HepG2 (cell line): ENCODE data around the gene MOV10L1. TPM values are rescaled to one million over a fixed set of nuclear protein-coding genes. Genes with fewer than 3 reads are reported as not detected.

Source experiments
- HDAC2 ChIP-seq: sonication (generic); formaldehyde crosslinking; IDR thresholded peaks from 2 replicates; pipeline ENCODE4 v1.4.0; 2020; ENCODE audit warnings: missing genetic modification reagents
- HNRNPK ChIP-seq: fragments of 200-400 bp; formaldehyde crosslinking; IDR thresholded peaks from 2 replicates; pipeline ENCODE4 v1.6.1; 2018; ENCODE audit warnings: low read length, low read depth, moderate library complexity, mild to moderate bottlenecking; ENCODE audit not compliant: poor library complexity, severe bottlenecking
- REPIN1 ChIP-seq: sonication (generic); formaldehyde crosslinking; IDR thresholded peaks from 2 replicates; pipeline ENCODE4 v1.8.0; 2022; ENCODE audit warnings: missing genetic modification reagents, low read depth, mild to moderate bottlenecking, borderline replicate concordance
- TMF1 ChIP-seq: sonication (generic); formaldehyde crosslinking; IDR thresholded peaks from 2 replicates; pipeline ENCODE4 v1.8.1; 2022; ENCODE audit warnings: low read depth, missing genetic modification reagents
- ZBTB7A ChIP-seq: sonication (generic); formaldehyde crosslinking; IDR thresholded peaks from 2 replicates; pipeline ENCODE4 v1.8.0; 2022; ENCODE audit warnings: mild to moderate bottlenecking, missing genetic modification reagents
- ZNF253 ChIP-seq: sonication (generic); formaldehyde crosslinking; IDR thresholded peaks from 2 replicates; pipeline ENCODE4 v1.8.0; 2022; ENCODE audit warnings: mild to moderate bottlenecking, missing genetic modification reagents, borderline replicate concordance
- ZNF563 ChIP-seq: sonication (generic); formaldehyde crosslinking; IDR thresholded peaks from 2 replicates; pipeline ENCODE4 v1.8.0; 2022; ENCODE audit warnings: mild to moderate bottlenecking, moderate library complexity, missing genetic modification reagents
- ZNF678 ChIP-seq: sonication (generic); formaldehyde crosslinking; IDR thresholded peaks from 2 replicates; pipeline ENCODE4 v1.4.0; 2020; ENCODE audit warnings: mild to moderate bottlenecking, missing genetic modification reagents
- ZNF749 ChIP-seq: sonication (generic); formaldehyde crosslinking; IDR thresholded peaks from 2 replicates; pipeline ENCODE4 v1.8.0; 2022; ENCODE audit warnings: mild to moderate bottlenecking, missing genetic modification reagents, moderate library complexity, borderline replicate concordance
- ZNF792 ChIP-seq: IDR thresholded peaks from 2 replicates; pipeline ENCODE4 v1.6.1; 2016
- polyA plus RNA-seq, 8 experiments: library from polyadenylated mRNA; depleted of rRNA in 3 of 8; stranded (reverse) in 7 of 8; unstranded in 1 of 8; fragments of >200 nt; fragmentation: Illumina TruSeq in 4 of 8; extraction: Trizol in 4 of 8; gene quantifications; 2 replicates each; pipeline versions ENCODE4 v1.2.1 to v1.2.3, GENCODE V29; 2011 to 2016; ENCODE audit warnings: low read depth in 4 of 8, missing spikeins in 1 of 8, mixed read lengths in 1 of 8; ENCODE audit not compliant: insufficient read depth in 1 of 8
- total RNA-seq, 5 experiments: library from RNA; depleted of rRNA; stranded (reverse); fragments of >200 nt; fragmentation: Illumina TruSeq; extraction: Trizol; gene quantifications; 2 replicates each; pipeline ENCODE4 v1.2.3, GENCODE V29; 2016; ENCODE audit warnings: low read depth in 1 of 5
- TF ChIP-seq, protein P1 (sequence below): sonication (generic); formaldehyde crosslinking; IDR thresholded peaks from 2 replicates; pipeline ENCODE4 v1.4.0; 2020; ENCODE audit warnings: missing genetic modification reagents
- TF ChIP-seq, protein P2 (sequence below): IDR thresholded peaks from 2 replicates; pipeline ENCODE4 v1.6.1; 2016; ENCODE audit warnings: missing biosample characterization, missing genetic modification reagents, low read depth
- TF ChIP-seq, protein P3 (sequence below): sonication (generic); formaldehyde crosslinking; IDR thresholded peaks from 2 replicates; pipeline ENCODE4 v1.5.1; 2020; ENCODE audit warnings: mild to moderate bottlenecking, moderate library complexity, missing genetic modification reagents
- TF ChIP-seq, protein P4 (sequence below): sonication (generic); formaldehyde crosslinking; IDR thresholded peaks from 2 replicates; pipeline ENCODE4 v1.8.0; 2022; ENCODE audit warnings: mild to moderate bottlenecking, missing genetic modification reagents, moderate library complexity
- TF ChIP-seq, protein P5 (sequence below): sonication (generic); formaldehyde crosslinking; IDR thresholded peaks from 2 replicates; pipeline ENCODE4 v1.4.0; 2020; ENCODE audit warnings: mild to moderate bottlenecking, low read depth, missing genetic modification reagents
- TF ChIP-seq, protein P6 (sequence below): sonication (generic); formaldehyde crosslinking; IDR thresholded peaks from 2 replicates; pipeline ENCODE4 v1.5.1; 2020; ENCODE audit warnings: missing genetic modification reagents, mild to moderate bottlenecking, borderline replicate concordance
- TF ChIP-seq, protein P7 (sequence below): sonication (generic); formaldehyde crosslinking; IDR thresholded peaks from 2 replicates; pipeline ENCODE4 v1.4.0; 2020; ENCODE audit warnings: missing genetic modification reagents
- TF ChIP-seq, protein P8 (sequence below): sonication (generic); formaldehyde crosslinking; IDR thresholded peaks from 2 replicates; pipeline ENCODE4 v1.4.0; 2020; ENCODE audit warnings: missing genetic modification reagents

Gene MOV10L1
- total and polyA plus RNA-seq, 2 of the 13 experiments (the other 11 are each of a cell fraction or from before 2014, with no cell fraction given): 0.11 to 0.12 TPM

DNA sequence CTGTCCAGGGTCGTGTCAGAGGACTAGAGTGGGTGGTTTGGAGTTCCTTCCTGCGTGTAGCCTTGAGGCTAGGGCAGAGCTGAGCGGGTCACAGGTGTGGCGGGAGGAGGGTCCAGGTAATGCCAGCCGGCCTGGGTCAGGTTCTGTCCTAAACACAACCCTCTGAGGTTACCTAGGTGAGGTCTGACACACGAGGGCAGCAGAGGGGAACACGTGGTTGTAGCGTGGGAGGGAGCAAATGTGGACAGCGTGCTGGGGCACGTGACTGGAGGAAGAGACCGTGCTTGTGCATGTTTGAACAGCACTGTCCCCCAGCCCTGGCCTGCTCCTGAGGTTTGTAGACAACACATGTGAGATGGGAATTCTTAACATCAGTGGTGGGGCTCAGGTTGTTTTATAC, 13.1 kb downstream of the MOV10L1 start (continued):
- TF ChIP-seq ZNF253 (peak; percentile 72; the same call in 1 of the 2 replicates), HNRNPK (no peak), REPIN1 (CRISPR knock-in tag) (peak; percentile 73), ZNF678 (CRISPR knock-in tag) (peak; percentile 86; the same call in 1 of the 2 replicates), HDAC2 (0 out of 2 replicates have a peak, but pooled peaks have one; percentile 33), ZBTB7A (peak; percentile 66; the same call in 1 of the 2 replicates), TMF1 (peak; percentile 53; the same call in 1 of the 2 replicates), ZNF749 (peak; percentile 87; the same call in 1 of the 2 replicates), ZNF563 (peak; percentile 81; the same call in 1 of the 2 replicates), ZNF792 (CRISPR knock-in tag) (peak; percentile 57; the same call in 1 of the 2 replicates)
- TF ChIP-seq, protein P1, sequence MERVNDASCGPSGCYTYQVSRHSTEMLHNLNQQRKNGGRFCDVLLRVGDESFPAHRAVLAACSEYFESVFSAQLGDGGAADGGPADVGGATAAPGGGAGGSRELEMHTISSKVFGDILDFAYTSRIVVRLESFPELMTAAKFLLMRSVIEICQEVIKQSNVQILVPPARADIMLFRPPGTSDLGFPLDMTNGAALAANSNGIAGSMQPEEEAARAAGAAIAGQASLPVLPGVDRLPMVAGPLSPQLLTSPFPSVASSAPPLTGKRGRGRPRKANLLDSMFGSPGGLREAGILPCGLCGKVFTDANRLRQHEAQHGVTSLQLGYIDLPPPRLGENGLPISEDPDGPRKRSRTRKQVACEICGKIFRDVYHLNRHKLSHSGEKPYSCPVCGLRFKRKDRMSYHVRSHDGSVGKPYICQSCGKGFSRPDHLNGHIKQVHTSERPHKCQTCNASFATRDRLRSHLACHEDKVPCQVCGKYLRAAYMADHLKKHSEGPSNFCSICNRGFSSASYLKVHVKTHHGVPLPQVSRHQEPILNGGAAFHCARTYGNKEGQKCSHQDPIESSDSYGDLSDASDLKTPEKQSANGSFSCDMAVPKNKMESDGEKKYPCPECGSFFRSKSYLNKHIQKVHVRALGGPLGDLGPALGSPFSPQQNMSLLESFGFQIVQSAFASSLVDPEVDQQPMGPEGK: peak; percentile 34; the same call in 1 of the 2 replicates
- TF ChIP-seq, protein P2, sequence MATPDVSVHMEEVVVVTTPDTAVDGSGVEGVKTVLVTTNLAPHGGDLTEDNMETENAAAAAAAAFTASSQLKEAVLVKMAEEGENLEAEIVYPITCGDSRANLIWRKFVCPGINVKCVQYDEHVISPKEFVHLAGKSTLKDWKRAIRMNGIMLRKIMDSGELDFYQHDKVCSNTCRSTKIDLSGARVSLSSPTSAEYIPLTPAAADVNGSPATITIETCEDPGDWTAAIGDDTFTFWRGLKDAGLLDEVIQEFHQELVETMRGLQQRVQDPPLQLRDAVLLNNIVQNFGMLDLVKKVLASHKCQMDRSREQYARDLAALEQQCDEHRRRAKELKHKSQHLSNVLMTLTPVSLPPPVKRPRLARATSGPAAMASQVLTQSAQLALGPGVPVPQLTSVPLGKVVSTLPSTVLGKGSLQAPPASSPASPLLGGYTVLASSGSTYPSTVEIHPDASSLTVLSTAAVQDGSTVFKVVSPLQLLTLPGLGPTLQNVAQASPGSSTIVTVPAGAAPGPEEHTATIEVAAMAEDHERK (CRISPR knock-in tag): no peak
- TF ChIP-seq, protein P3, sequence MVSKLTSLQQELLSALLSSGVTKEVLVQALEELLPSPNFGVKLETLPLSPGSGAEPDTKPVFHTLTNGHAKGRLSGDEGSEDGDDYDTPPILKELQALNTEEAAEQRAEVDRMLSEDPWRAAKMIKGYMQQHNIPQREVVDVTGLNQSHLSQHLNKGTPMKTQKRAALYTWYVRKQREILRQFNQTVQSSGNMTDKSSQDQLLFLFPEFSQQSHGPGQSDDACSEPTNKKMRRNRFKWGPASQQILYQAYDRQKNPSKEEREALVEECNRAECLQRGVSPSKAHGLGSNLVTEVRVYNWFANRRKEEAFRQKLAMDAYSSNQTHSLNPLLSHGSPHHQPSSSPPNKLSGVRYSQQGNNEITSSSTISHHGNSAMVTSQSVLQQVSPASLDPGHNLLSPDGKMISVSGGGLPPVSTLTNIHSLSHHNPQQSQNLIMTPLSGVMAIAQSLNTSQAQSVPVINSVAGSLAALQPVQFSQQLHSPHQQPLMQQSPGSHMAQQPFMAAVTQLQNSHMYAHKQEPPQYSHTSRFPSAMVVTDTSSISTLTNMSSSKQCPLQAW: no peak
- TF ChIP-seq, protein P4, sequence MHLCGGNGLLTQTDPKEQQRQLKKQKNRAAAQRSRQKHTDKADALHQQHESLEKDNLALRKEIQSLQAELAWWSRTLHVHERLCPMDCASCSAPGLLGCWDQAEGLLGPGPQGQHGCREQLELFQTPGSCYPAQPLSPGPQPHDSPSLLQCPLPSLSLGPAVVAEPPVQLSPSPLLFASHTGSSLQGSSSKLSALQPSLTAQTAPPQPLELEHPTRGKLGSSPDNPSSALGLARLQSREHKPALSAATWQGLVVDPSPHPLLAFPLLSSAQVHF (CRISPR knock-in tag): peak; percentile 74
- TF ChIP-seq, protein P5, sequence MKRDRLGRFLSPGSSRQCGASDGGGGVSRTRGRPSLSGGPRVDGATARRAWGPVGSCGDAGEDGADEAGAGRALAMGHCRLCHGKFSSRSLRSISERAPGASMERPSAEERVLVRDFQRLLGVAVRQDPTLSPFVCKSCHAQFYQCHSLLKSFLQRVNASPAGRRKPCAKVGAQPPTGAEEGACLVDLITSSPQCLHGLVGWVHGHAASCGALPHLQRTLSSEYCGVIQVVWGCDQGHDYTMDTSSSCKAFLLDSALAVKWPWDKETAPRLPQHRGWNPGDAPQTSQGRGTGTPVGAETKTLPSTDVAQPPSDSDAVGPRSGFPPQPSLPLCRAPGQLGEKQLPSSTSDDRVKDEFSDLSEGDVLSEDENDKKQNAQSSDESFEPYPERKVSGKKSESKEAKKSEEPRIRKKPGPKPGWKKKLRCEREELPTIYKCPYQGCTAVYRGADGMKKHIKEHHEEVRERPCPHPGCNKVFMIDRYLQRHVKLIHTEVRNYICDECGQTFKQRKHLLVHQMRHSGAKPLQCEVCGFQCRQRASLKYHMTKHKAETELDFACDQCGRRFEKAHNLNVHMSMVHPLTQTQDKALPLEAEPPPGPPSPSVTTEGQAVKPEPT (CRISPR knock-in tag): no peak
- TF ChIP-seq, protein P6, sequence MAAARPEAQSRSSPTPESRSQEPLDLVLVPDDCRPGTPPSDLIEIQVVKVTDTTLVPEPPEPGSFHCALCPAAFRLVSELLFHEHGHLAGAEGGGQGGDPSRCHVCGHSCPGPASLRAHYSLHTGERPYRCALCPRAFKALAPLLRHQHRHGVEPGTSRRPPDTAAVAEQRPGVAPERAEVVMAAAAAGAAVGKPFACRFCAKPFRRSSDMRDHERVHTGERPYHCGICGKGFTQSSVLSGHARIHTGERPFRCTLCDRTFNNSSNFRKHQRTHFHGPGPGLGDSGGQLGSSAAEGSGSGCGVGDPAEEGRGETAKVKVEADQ (CRISPR knock-in tag): no peak
- TF ChIP-seq, protein P7, sequence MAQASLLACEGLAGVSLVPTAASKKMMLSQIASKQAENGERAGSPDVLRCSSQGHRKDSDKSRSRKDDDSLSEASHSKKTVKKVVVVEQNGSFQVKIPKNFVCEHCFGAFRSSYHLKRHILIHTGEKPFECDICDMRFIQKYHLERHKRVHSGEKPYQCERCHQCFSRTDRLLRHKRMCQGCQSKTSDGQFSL (CRISPR knock-in tag): no peak
- TF ChIP-seq, protein P8, sequence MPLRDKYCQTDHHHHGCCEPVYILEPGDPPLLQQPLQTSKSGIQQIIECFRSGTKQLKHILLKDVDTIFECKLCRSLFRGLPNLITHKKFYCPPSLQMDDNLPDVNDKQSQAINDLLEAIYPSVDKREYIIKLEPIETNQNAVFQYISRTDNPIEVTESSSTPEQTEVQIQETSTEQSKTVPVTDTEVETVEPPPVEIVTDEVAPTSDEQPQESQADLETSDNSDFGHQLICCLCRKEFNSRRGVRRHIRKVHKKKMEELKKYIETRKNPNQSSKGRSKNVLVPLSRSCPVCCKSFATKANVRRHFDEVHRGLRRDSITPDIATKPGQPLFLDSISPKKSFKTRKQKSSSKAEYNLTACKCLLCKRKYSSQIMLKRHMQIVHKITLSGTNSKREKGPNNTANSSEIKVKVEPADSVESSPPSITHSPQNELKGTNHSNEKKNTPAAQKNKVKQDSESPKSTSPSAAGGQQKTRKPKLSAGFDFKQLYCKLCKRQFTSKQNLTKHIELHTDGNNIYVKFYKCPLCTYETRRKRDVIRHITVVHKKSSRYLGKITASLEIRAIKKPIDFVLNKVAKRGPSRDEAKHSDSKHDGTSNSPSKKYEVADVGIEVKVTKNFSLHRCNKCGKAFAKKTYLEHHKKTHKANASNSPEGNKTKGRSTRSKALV (CRISPR knock-in tag): no peak
